GM23248 (cell line): ENCODE data around the gene PKIG.

ENCODE experiments used
- EZH2 ChIP-seq: fragments of 200-600 bp; sonication (generic); IDR thresholded peaks from 2 replicates; pipeline ENCODE4 v1.6.1; 2018; ENCODE audit warnings: antibody characterized with exemption, mild to moderate bottlenecking; ENCODE audit not compliant: insufficient read depth, poor library complexity, severe bottlenecking
- EZH2phosphoT487 ChIP-seq: fragments of 200-600 bp; sonication (generic); IDR thresholded peaks from 2 replicates; pipeline ENCODE4 v1.6.1; 2018; ENCODE audit warnings: antibody characterized with exemption, moderate library complexity, mild to moderate bottlenecking, low read depth; ENCODE audit not compliant: insufficient read depth

GRCh38 chr20:44646023-44646640 lies 63.8 kb downstream of the PKIG start:
- TF ChIP-seq EZH2, result no peak
- TF ChIP-seq EZH2phosphoT487, result no peak
